ENCODE data around the gene GRIN2A. TPM values are rescaled to one million over a fixed set of nuclear protein-coding genes. Genes with fewer than 3 reads are reported as not detected.

Gene GRIN2A
- total RNA-seq, 1 experiment from 2014 or later, result 34.6 TPM

GRCh38 chr16:10090816-10091215 is 91.4 kb downstream of the GRIN2A start:
- Mint-ChIP-seq H3K27me3 (ENCODE audit: unreplicated experiment) (no peaks in the 10 kb centered on the region), H3K27ac (ENCODE audit: unreplicated experiment) (no peak overlapping the region)
- no peak for DNase-seq

GRCh38 chr16:10088380-10088793 is 93.8 kb downstream of the GRIN2A start:
- no peak for TF ChIP-seq CTCF (IDR thresholded peaks at IDR 0.05; ENCODE audit: unreplicated experiment)
- intact Hi-C loops (cut with micrococcal nuclease; ENCODE audit: unreplicated experiment), result no loop called here
- no TSS peak for BruUV-seq (replicated peaks)
- CTCF ChIA-PET, result interaction anchor here (0.6 kb wide), 1 partner anchor 445 kb away, joined by 3 read pairs; no protein-coding TSS in a partner anchor
- peaks cover 38% of the 10 kb centered on the region for H3K4me1 Mint-ChIP-seq (ENCODE audit: low read depth, unreplicated experiment)
- no peak overlapping the region for H3K4me3 Mint-ChIP-seq (ENCODE audit: low read depth, unreplicated experiment)
- H3K27me3 Mint-ChIP-seq (ENCODE audit: unreplicated experiment), result no peaks in the 10 kb centered on the region
- H3K9me3 Mint-ChIP-seq (ENCODE audit: low read depth, unreplicated experiment), result peaks cover 7% of the 10 kb centered on the region
- no peak overlapping the region for H3K27ac Mint-ChIP-seq (ENCODE audit: unreplicated experiment)
- peaks cover 6% of the 10 kb centered on the region for H3K36me3 Mint-ChIP-seq (ENCODE audit: insufficient read depth, unreplicated experiment)
- DNase-seq, result no peak

More at GRCh38 chr16:10090816-10091215, 91.4 kb downstream of the GRIN2A start:
- TF ChIP-seq CTCF (IDR thresholded peaks at IDR 0.05; ENCODE audit: unreplicated experiment), result no peak
- Mint-ChIP-seq H3K9me3 (ENCODE audit: low read depth, unreplicated experiment) (peaks cover 7% of the 10 kb centered on the region), H3K36me3 (ENCODE audit: insufficient read depth, unreplicated experiment) (peaks cover 4% of the 10 kb centered on the region), H3K4me3 (ENCODE audit: low read depth, unreplicated experiment) (no peak overlapping the region), H3K4me1 (ENCODE audit: low read depth, unreplicated experiment) (peaks cover 13% of the 10 kb centered on the region)
- BruUV-seq (replicated peaks), result no TSS peak
- CTCF ChIA-PET, result no interaction called here
- intact Hi-C loops (cut with micrococcal nuclease; ENCODE audit: unreplicated experiment), result no loop called here

GRCh38 chr16:10087151-10087550 is 95.1 kb downstream of the GRIN2A start:
- intact Hi-C loops (cut with micrococcal nuclease; ENCODE audit: unreplicated experiment), result no loop called here
- Mint-ChIP-seq H3K27me3 (ENCODE audit: unreplicated experiment) (no peaks in the 10 kb centered on the region), H3K27ac (ENCODE audit: unreplicated experiment) (no peak overlapping the region), H3K9me3 (ENCODE audit: low read depth, unreplicated experiment) (peaks cover 7% of the 10 kb centered on the region), H3K4me3 (ENCODE audit: low read depth, unreplicated experiment) (no peak overlapping the region), H3K4me1 (ENCODE audit: low read depth, unreplicated experiment) (peaks cover 47% of the 10 kb centered on the region), H3K36me3 (ENCODE audit: insufficient read depth, unreplicated experiment) (peaks cover 10% of the 10 kb centered on the region)
- no peak for DNase-seq
- CTCF ChIA-PET, result no interaction called here
- TF ChIP-seq CTCF (IDR thresholded peaks at IDR 0.05; ENCODE audit: unreplicated experiment), result no peak
- BruUV-seq (replicated peaks), result no TSS peak

- no peak overlapping the region for H3K4me3 Mint-ChIP-seq (ENCODE audit: low read depth, unreplicated experiment)
- peaks cover 10% of the 10 kb centered on the region for H3K36me3 Mint-ChIP-seq (ENCODE audit: insufficient read depth, unreplicated experiment)
- CTCF ChIA-PET, result interaction anchor here (1.5 kb wide), 1 partner anchor 21 kb away, joined by 3 read pairs; no protein-coding TSS in a partner anchor
- H3K9me3 Mint-ChIP-seq (ENCODE audit: low read depth, unreplicated experiment), result peaks cover 7% of the 10 kb centered on the region
- no peak overlapping the region for H3K27ac Mint-ChIP-seq (ENCODE audit: unreplicated experiment)
- H3K27me3 Mint-ChIP-seq (ENCODE audit: unreplicated experiment), result no peaks in the 10 kb centered on the region
- TF ChIP-seq CTCF (IDR thresholded peaks at IDR 0.05; ENCODE audit: unreplicated experiment), result no peak
- DNase-seq, result no peak
- intact Hi-C loops (cut with micrococcal nuclease; ENCODE audit: unreplicated experiment), result no loop called here
- peaks cover 52% of the 10 kb centered on the region for H3K4me1 Mint-ChIP-seq (ENCODE audit: low read depth, unreplicated experiment)
- BruUV-seq (replicated peaks), result no TSS peak
Observed at GRCh38 chr16:10086620-10087019, 95.6 kb downstream of the GRIN2A start.
